Measurements from ENCODE around the gene ACIN1. TPM values are rescaled to one million over a fixed set of nuclear protein-coding genes. Genes with fewer than 3 reads are reported as not detected.

Gene ACIN1
- total RNA-seq, 1 donor from 2014 or later: 163 TPM

- DNase-seq (peak; percentile 74), ATAC-seq (peak; percentile 73 to 75)
- peak; percentile 64 for TF ChIP-seq CTCF (IDR thresholded peaks at IDR 0.05)
- Histone ChIP-seq H3K27ac (no peak overlapping the region), H3K4me3 (peak overlapping the region; percentile 81), H3K4me1 (peaks cover 15% of the 10 kb centered on the region), H3K27me3 (ENCODE audit: low read depth) (no peaks in the 10 kb centered on the region), H3K9me3 (no peaks in the 10 kb centered on the region), H3K36me3 (peaks cover 29% of the 10 kb centered on the region)
- intact Hi-C loops (cut with DNase I): loop anchor here (5.0 kb wide), 1 partner anchor 69 kb away; no protein-coding TSS in a partner anchor
These were observed 38.6 kb downstream of the ACIN1 start for GRCh38 chr14:23056145-23056955.

GRCh38 chr14:23055621-23056144, 39.3 kb downstream of the ACIN1 start:
- Histone ChIP-seq H3K27ac (no peak overlapping the region), H3K4me1 (peaks cover 15% of the 10 kb centered on the region), H3K27me3 (ENCODE audit: low read depth) (no peaks in the 10 kb centered on the region), H3K36me3 (peaks cover 22% of the 10 kb centered on the region), H3K4me3 (no peak overlapping the region), H3K9me3 (no peaks in the 10 kb centered on the region)
- TF ChIP-seq CTCF (IDR thresholded peaks at IDR 0.05): no peak
- DNase-seq (no peak), ATAC-seq (no peak)
- intact Hi-C loops (cut with DNase I): loop anchor here (5.0 kb wide), 1 partner anchor 68 kb away; no protein-coding TSS in a partner anchor

DNA sequence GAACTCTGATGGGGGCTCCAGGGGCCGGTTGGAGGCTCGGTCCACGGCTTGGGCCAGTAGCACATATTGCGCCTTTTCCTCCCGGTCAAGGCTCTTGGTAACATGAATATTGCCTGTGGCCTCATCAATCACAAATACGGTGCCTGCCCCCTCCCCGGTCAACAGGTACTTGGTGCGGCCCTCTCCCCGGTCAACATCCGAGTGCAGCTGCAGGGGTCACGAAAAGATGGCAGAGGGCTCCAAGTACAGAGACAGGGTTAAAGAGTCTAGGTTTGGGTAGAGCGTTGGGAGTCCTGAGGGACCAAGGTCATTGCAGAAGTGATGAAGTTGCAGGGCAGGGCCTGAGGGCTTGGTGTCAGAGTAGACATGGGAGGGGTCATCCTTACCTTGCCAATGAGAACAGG, 39.8 kb downstream of the ACIN1 start:
- no peak overlapping the region for H3K4me3 ChIP-seq
- TF ChIP-seq CTCF (IDR thresholded peaks at IDR 0.05): no peak
- intact Hi-C loops (cut with DNase I): loop anchor here (5.0 kb wide), 1 partner anchor 68 kb away; no protein-coding TSS in a partner anchor
- H3K9me3 ChIP-seq: no peaks in the 10 kb centered on the region
- ATAC-seq (no peak), DNase-seq (no peak)
- H3K36me3 ChIP-seq: peaks cover 17% of the 10 kb centered on the region
- H3K4me1 ChIP-seq: peaks cover 15% of the 10 kb centered on the region
- no peaks in the 10 kb centered on the region for H3K27me3 ChIP-seq (ENCODE audit: low read depth)
- no peak overlapping the region for H3K27ac ChIP-seq

DNA sequence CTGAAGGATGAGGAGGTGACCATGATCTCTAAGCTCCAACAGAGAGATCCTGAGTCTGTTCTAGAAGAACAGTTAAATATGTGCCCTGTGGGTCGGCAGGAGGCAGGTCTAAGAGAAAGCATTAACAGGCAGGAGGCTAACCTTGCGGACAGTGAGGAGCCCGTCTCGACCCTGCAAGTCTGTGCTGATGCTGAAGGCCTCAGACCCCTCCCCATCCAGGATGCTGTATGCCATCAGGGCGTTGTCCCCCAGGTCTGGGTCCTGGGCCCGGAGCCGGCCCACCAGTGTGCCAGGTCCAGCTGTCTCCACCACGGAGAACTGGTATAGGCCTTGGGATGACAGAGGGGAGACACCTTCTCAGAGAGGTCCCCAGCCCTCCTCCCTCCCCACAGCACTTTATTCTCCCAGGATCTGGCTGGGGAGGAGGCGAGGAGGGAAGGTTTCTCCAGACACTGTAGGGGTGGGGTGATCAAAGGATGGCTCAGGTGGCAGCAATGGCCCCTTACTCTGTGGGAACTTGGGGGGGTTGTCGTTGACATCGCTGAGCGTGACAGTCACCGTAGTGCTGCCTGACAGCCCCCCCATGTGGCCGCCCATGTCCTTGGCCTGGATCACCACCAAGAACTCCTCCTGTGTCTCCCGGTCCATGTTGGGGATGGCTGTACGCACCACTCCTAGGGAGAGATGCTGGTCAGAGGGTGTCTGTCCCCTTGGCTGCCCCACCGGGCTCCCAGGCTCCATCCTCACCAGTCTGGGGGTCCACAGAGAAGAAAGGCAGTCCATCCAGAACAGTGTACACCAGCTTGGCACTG, 40.7 kb downstream of the ACIN1 start:
- intact Hi-C loops (cut with DNase I): no loop called here
- H3K36me3 ChIP-seq: peaks cover 7% of the 10 kb centered on the region
- H3K4me3 ChIP-seq: no peak overlapping the region
- ATAC-seq (no peak), DNase-seq (no peak)
- no peaks in the 10 kb centered on the region for H3K27me3 ChIP-seq (ENCODE audit: low read depth)
- peaks cover 15% of the 10 kb centered on the region for H3K4me1 ChIP-seq
- H3K9me3 ChIP-seq: no peaks in the 10 kb centered on the region
- TF ChIP-seq CTCF (IDR thresholded peaks at IDR 0.05): peak; percentile 25
- no peak overlapping the region for H3K27ac ChIP-seq

- H3K4me1 ChIP-seq: peaks cover 15% of the 10 kb centered on the region
- H3K4me3 ChIP-seq: no peak overlapping the region
- no peaks in the 10 kb centered on the region for H3K9me3 ChIP-seq
- DNase-seq (no peak), ATAC-seq (no peak)
- no peaks in the 10 kb centered on the region for H3K36me3 ChIP-seq
- intact Hi-C loops (cut with DNase I): no loop called here
- no peak for TF ChIP-seq CTCF (IDR thresholded peaks at IDR 0.05)
- no peak overlapping the region for H3K27ac ChIP-seq
- H3K27me3 ChIP-seq (ENCODE audit: low read depth): no peaks in the 10 kb centered on the region
These were observed 41.5 kb downstream of the ACIN1 start for GRCh38 chr14:23053426-23053825.
